ENCODE data around the gene CEACAM4. TPM values are rescaled to one million over a fixed set of nuclear protein-coding genes. Genes with fewer than 3 reads are reported as not detected.

Gene CEACAM4
- total and polyA plus RNA-seq, 9 of the 15 experiments (the other 6 are each of a cell fraction or from before 2014, with no cell fraction given) = not detected

DNA sequence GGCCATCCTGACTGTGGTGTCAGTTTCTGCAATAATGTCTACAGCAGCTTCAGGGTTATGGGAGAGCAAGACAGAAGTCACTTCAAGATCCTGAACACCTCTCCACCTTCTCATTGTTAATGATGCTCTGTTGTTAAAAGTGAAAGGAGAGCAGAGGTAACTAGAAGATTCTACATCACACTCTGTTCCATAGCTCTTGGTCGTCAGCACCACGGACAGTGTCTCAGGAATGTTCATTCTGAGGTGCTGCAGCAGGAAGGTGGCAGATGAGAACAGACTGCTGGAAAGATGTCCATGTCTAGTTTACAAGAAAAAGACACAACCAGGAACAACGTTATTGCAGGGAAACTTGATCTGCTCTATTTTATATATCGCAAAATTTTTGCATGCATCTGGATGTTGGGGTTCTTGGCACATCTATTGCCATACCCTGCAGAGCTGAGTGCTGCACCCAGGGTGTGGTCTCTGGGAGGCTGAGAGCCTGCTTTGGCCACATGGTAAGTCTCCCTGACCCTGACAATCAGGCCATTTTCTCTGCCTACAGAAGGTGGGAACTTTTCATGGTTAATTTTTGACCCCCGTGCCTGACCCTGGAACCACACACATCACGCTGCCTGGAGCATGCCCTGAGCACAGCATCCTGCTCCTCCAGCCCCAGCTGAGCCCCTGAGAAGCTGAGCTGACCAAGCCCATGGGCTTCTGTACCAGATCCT, 38.2 kb downstream of the CEACAM4 start (continued):
- TF ChIP-seq, protein P1, sequence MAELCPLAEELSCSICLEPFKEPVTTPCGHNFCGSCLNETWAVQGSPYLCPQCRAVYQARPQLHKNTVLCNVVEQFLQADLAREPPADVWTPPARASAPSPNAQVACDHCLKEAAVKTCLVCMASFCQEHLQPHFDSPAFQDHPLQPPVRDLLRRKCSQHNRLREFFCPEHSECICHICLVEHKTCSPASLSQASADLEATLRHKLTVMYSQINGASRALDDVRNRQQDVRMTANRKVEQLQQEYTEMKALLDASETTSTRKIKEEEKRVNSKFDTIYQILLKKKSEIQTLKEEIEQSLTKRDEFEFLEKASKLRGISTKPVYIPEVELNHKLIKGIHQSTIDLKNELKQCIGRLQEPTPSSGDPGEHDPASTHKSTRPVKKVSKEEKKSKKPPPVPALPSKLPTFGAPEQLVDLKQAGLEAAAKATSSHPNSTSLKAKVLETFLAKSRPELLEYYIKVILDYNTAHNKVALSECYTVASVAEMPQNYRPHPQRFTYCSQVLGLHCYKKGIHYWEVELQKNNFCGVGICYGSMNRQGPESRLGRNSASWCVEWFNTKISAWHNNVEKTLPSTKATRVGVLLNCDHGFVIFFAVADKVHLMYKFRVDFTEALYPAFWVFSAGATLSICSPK (IDR thresholded peaks at IDR 0.05; ENCODE audit: borderline replicate concordance) = no peak
- TF ChIP-seq CHD1 (IDR thresholded peaks at IDR 0.05; ENCODE audit: low read length) (no peak), HNRNPK (IDR thresholded peaks at IDR 0.05; ENCODE audit: low read depth, low read length, poor library complexity, severe bottlenecking) (no peak), POLR3G (IDR thresholded peaks at IDR 0.05; ENCODE audit: extremely low read depth, insufficient read length, insufficient replicate concordance) (no peak), TAF15 (IDR thresholded peaks at IDR 0.05; ENCODE audit: low read depth, low read length) (no peak), SP2 (IDR thresholded peaks at IDR 0.05; ENCODE audit: extremely low read depth, low read depth, low read length, poor library complexity, severe bottlenecking) (no peak), GATAD2A (IDR thresholded peaks at IDR 0.05) (no peak), LCOR (CRISPR knock-in tag; IDR thresholded peaks at IDR 0.05) (no peak), EHMT2 (IDR thresholded peaks at IDR 0.05) (peak; percentile 94), RBM17 (IDR thresholded peaks at IDR 0.05; ENCODE audit: borderline replicate concordance, low read depth, low read length) (no peak), TEAD4 (IDR thresholded peaks at IDR 0.05; ENCODE audit: low read length) (peak; percentile 91), TEAD4 (CRISPR knock-in tag; IDR thresholded peaks at IDR 0.05; ENCODE audit: borderline replicate concordance) (peak; percentile 78; the same call in 1 of the 2 replicates), TEAD1 (CRISPR knock-in tag; IDR thresholded peaks at IDR 0.05) (peak; percentile 97)
- TF ChIP-seq, protein P2, sequence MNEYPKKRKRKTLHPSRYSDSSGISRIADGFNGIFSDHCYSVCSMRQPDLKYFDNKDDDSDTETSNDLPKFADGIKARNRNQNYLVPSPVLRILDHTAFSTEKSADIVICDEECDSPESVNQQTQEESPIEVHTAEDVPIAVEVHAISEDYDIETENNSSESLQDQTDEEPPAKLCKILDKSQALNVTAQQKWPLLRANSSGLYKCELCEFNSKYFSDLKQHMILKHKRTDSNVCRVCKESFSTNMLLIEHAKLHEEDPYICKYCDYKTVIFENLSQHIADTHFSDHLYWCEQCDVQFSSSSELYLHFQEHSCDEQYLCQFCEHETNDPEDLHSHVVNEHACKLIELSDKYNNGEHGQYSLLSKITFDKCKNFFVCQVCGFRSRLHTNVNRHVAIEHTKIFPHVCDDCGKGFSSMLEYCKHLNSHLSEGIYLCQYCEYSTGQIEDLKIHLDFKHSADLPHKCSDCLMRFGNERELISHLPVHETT (CRISPR knock-in tag; conservative IDR thresholded peaks at IDR 0.05 in 1 of 2, IDR thresholded peaks at IDR 0.05 in 1 of 2) = no peak
- TF ChIP-seq, protein P3, sequence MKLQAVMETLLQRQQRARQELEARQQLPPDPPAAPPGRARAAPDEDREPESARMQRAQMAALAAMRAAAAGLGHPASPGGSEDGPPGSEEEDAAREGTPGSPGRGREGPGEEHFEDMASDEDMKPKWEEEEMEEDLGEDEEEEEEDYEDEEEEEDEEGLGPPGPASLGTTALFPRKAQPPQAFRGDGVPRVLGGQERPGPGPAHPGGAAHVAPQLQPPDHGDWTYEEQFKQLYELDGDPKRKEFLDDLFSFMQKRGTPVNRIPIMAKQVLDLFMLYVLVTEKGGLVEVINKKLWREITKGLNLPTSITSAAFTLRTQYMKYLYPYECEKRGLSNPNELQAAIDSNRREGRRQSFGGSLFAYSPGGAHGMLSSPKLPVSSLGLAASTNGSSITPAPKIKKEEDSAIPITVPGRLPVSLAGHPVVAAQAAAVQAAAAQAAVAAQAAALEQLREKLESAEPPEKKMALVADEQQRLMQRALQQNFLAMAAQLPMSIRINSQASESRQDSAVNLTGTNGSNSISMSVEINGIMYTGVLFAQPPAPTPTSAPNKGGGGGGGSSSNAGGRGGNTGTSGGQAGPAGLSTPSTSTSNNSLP (IDR thresholded peaks at IDR 0.05; ENCODE audit: borderline replicate concordance, low read depth, low read length) = no peak
- TF ChIP-seq, protein P4, sequence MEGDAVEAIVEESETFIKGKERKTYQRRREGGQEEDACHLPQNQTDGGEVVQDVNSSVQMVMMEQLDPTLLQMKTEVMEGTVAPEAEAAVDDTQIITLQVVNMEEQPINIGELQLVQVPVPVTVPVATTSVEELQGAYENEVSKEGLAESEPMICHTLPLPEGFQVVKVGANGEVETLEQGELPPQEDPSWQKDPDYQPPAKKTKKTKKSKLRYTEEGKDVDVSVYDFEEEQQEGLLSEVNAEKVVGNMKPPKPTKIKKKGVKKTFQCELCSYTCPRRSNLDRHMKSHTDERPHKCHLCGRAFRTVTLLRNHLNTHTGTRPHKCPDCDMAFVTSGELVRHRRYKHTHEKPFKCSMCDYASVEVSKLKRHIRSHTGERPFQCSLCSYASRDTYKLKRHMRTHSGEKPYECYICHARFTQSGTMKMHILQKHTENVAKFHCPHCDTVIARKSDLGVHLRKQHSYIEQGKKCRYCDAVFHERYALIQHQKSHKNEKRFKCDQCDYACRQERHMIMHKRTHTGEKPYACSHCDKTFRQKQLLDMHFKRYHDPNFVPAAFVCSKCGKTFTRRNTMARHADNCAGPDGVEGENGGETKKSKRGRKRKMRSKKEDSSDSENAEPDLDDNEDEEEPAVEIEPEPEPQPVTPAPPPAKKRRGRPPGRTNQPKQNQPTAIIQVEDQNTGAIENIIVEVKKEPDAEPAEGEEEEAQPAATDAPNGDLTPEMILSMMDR (IDR thresholded peaks at IDR 0.05 in 2 of 3, conservative IDR thresholded peaks at IDR 0.05 in 1 of 3; ENCODE audit: insufficient read depth in 2 of 3, low read depth in 1 of 3, low read length in 3 of 3) = no peak
- TF ChIP-seq, protein P5, sequence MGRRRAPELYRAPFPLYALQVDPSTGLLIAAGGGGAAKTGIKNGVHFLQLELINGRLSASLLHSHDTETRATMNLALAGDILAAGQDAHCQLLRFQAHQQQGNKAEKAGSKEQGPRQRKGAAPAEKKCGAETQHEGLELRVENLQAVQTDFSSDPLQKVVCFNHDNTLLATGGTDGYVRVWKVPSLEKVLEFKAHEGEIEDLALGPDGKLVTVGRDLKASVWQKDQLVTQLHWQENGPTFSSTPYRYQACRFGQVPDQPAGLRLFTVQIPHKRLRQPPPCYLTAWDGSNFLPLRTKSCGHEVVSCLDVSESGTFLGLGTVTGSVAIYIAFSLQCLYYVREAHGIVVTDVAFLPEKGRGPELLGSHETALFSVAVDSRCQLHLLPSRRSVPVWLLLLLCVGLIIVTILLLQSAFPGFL (CRISPR knock-in tag; IDR thresholded peaks at IDR 0.05) = no peak
